ENCODE results near the gene CERS1.

CERS1 gene

GRCh38 chr19:18898607-18899408, 2.9 kb upstream of the CERS1 start:
- H3K4me1 ChIP-seq (ENCODE audit: control insufficient read depth in 5 of 5, insufficient read depth in 5 of 5, low read length in 5 of 5): peaks cover 0 to 17% (median 12%) of the 10 kb centered on the region in 5 donors
- H3K9me3 ChIP-seq (ENCODE audit: control insufficient read depth in 5 of 5, low read length in 5 of 5): peaks cover 0 to 2% (median 0%) of the 10 kb centered on the region in 5 donors
- peaks cover 9 to 26% (median 20%) of the 10 kb centered on the region in 5 donors for H3K27me3 ChIP-seq (ENCODE audit: control insufficient read depth in 5 of 5, insufficient read depth in 4 of 5, low read length in 5 of 5)
- H3K27ac ChIP-seq (ENCODE audit: low read depth, low read length): no peak overlapping the region
- H3K36me3 ChIP-seq (ENCODE audit: control insufficient read depth in 5 of 5, insufficient read depth in 5 of 5, low read length in 5 of 5): peaks cover 0 to 42% (median 38%) of the 10 kb centered on the region in 5 donors
- no peak overlapping the region for H3K9ac ChIP-seq (ENCODE audit: low read length in 5 of 5)
- H3K4me3 ChIP-seq (ENCODE audit: low read depth in 1 of 5, low read length in 5 of 5): no peak overlapping the region

DNA sequence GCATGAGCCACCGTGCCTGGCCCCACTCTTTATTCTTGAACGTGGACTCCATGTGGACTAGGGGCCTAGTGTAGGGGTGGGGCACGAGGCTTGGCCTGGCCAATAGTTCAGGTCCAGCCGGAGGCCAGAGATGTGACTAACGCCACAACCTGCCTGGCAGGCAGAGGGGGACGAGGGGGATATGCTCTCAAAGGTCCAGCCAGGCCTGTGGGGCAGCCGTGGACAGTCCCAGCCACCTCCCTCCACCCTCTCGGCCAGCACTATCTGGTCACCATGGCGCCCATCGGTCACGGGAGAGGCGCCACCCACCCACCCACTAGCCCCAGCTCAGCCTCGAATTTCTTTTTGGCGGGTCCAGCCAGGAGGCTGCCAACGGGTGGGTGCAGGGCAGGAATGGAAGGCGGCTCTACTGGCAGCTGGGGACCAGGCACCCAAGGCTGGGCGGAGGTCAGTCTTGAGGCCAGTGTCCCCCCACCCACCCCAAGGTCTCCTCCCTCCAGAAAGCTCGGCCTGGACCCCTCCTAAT, 2.2 kb upstream of the CERS1 start:
- Histone ChIP-seq H3K36me3 (ENCODE audit: control insufficient read depth in 5 of 5, insufficient read depth in 5 of 5, low read length in 5 of 5) (peaks cover 0 to 36% (median 34%) of the 10 kb centered on the region in 5 donors), H3K27me3 (ENCODE audit: control insufficient read depth in 5 of 5, insufficient read depth in 4 of 5, low read length in 5 of 5) (peaks cover 9 to 26% (median 20%) of the 10 kb centered on the region in 5 donors), H3K4me1 (ENCODE audit: control insufficient read depth in 5 of 5, insufficient read depth in 5 of 5, low read length in 5 of 5) (peaks cover 0 to 17% (median 12%) of the 10 kb centered on the region in 5 donors), H3K9ac (ENCODE audit: low read length in 5 of 5) (no peak overlapping the region), H3K4me3 (ENCODE audit: low read depth in 1 of 5, low read length in 5 of 5) (no peak overlapping the region), H3K27ac (ENCODE audit: low read depth, low read length) (no peak overlapping the region), H3K9me3 (ENCODE audit: control insufficient read depth in 5 of 5, low read length in 5 of 5) (peaks cover 0 to 2% (median 0%) of the 10 kb centered on the region in 5 donors)

DNA sequence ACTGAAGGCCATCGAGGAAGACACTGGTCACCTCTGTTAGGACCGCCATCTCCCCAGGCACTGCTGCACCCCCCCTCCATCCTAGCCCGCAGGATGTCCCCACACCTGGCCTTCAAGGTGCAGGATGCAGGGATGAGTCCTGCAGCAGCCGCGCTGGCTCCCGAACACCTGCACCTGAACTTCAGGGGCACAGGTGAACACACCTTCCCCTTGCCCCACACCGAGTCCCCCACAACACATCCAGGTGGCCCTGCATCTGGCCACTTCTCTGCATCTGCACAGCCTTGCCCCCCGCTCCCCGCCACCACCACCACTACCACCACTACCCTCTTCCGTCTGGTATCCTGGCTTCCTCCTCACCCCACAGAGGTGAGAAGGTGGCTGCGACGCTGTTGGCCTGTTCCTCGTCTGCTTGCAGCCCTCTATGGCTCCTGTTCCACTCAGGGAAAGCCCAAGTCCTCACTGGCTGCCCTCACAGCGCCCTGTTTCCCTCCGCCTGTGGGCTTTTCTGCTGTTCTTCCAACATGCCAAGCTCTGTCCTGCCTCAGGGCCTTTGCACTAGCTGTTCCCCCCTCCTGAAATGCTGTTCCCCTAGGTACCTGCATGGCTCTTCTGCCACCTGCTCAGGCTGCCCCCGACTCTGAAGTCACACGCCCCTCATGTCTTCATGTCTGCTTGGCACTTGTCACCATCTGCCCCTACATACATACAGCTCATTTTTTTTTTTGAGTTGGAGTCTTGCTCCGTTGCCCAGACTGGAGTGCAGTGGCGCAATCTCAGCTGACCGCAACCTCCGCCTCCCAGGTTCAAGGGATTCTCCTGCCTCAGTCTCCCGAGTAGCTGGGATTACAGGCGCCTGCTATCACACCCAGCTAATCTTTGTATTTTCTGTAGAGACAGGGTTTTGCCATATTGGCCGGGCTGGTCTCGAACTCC, 1.4 kb upstream of the CERS1 start:
- no peak overlapping the region for H3K27ac ChIP-seq (ENCODE audit: low read depth, low read length)
- H3K27me3 ChIP-seq (ENCODE audit: control insufficient read depth in 5 of 5, insufficient read depth in 4 of 5, low read length in 5 of 5): peaks cover 9 to 26% (median 20%) of the 10 kb centered on the region in 5 donors
- H3K9ac ChIP-seq (ENCODE audit: low read length in 5 of 5): no peak overlapping the region
- peaks cover 0 to 2% (median 0%) of the 10 kb centered on the region in 5 donors for H3K9me3 ChIP-seq (ENCODE audit: control insufficient read depth in 5 of 5, low read length in 5 of 5)
- no peak overlapping the region for H3K4me3 ChIP-seq (ENCODE audit: low read depth in 1 of 5, low read length in 5 of 5)
- H3K36me3 ChIP-seq (ENCODE audit: control insufficient read depth in 5 of 5, insufficient read depth in 5 of 5, low read length in 5 of 5): peaks cover 0 to 31% (median 29%) of the 10 kb centered on the region in 5 donors
- H3K4me1 ChIP-seq (ENCODE audit: control insufficient read depth in 5 of 5, insufficient read depth in 5 of 5, low read length in 5 of 5): peaks cover 0 to 17% (median 12%) of the 10 kb centered on the region in 5 donors

GRCh38 chr19:18896421-18896841, 473 bp upstream of the CERS1 start:
- Histone ChIP-seq H3K4me1 (ENCODE audit: control insufficient read depth in 5 of 5, insufficient read depth in 5 of 5, low read length in 5 of 5) (peaks cover 0 to 17% (median 12%) of the 10 kb centered on the region in 5 donors), H3K9me3 (ENCODE audit: control insufficient read depth in 5 of 5, low read length in 5 of 5) (peaks cover 0 to 2% (median 0%) of the 10 kb centered on the region in 5 donors), H3K36me3 (ENCODE audit: control insufficient read depth in 5 of 5, insufficient read depth in 5 of 5, low read length in 5 of 5) (peaks cover 0 to 29% (median 28%) of the 10 kb centered on the region in 5 donors), H3K9ac (ENCODE audit: low read length in 5 of 5) (no peak overlapping the region), H3K27me3 (ENCODE audit: control insufficient read depth in 5 of 5, insufficient read depth in 4 of 5, low read length in 5 of 5) (peaks cover 9 to 26% (median 20%) of the 10 kb centered on the region in 5 donors), H3K4me3 (ENCODE audit: low read depth in 1 of 5, low read length in 5 of 5) (no peak overlapping the region), H3K27ac (ENCODE audit: low read depth, low read length) (no peak overlapping the region)

GRCh38 chr19:18895038-18895823, 727 bp downstream of the CERS1 start:
- H3K36me3 ChIP-seq (ENCODE audit: control insufficient read depth in 5 of 5, insufficient read depth in 5 of 5, low read length in 5 of 5): peaks cover 0 to 17% (median 16%) of the 10 kb centered on the region in 5 donors
- peak overlapping the region in 4 of 5 donors; percentile 26 to 65 (median 41) for H3K4me3 ChIP-seq (ENCODE audit: low read depth in 1 of 5, low read length in 5 of 5)
- peaks cover 0 to 17% (median 12%) of the 10 kb centered on the region in 5 donors for H3K4me1 ChIP-seq (ENCODE audit: control insufficient read depth in 5 of 5, insufficient read depth in 5 of 5, low read length in 5 of 5)
- H3K27ac ChIP-seq (ENCODE audit: low read depth, low read length): no peak overlapping the region
- peaks cover 9 to 26% (median 20%) of the 10 kb centered on the region in 5 donors for H3K27me3 ChIP-seq (ENCODE audit: control insufficient read depth in 5 of 5, insufficient read depth in 4 of 5, low read length in 5 of 5)
- no peak overlapping the region for H3K9ac ChIP-seq (ENCODE audit: low read length in 5 of 5)
- peaks cover 0 to 2% (median 0%) of the 10 kb centered on the region in 5 donors for H3K9me3 ChIP-seq (ENCODE audit: control insufficient read depth in 5 of 5, low read length in 5 of 5)

DNA sequence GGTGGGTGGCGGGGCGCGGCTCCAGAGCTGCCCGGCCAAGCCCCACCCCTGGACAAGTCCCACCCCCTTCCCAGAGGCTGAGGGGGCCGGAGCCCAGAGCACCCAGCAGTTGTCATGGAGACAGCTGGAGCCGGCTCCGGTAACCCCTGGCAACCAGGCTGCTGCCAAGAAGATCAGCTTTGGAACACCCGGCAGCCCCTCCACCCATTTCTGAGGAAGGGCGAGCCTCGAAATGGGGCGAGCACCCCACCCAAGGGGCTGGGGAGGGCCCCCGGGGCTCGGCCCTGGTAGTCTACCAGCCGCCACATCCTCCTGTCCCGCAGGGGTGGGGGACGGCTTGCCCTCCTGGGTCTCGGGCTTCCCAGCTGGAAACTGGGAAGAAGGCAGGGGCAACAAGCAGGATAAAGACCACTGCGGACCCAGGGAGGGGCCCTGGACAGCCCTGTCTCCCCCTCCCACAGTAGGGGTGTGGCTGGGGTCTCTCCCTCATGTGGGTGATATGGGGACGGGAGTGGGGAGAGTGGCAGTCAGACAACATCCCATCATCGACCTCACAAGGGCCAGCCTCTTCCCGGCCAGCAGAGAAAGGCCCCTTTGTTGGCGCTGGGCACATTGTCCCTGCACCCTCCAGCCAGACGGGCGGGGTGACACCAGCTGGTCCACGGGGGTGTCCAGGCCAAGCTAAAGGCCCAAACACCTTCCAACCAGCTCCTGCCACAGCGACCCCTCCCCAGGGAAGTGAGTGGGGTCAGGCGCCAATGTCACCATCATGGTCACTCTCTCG, 1.5 kb downstream of the CERS1 start:
- no peak overlapping the region for H3K27ac ChIP-seq (ENCODE audit: low read depth, low read length)
- no peak overlapping the region for H3K9ac ChIP-seq (ENCODE audit: low read length in 5 of 5)

GRCh38 chr19:18893587-18894253, 2.2 kb downstream of the CERS1 start:
- H3K9me3 ChIP-seq (ENCODE audit: control insufficient read depth in 5 of 5, low read length in 5 of 5): peaks cover 0 to 2% (median 0%) of the 10 kb centered on the region in 5 donors
- H3K27ac ChIP-seq (ENCODE audit: low read depth, low read length): no peak overlapping the region
- H3K4me3 ChIP-seq (ENCODE audit: low read depth in 1 of 5, low read length in 5 of 5): no peak overlapping the region
- H3K36me3 ChIP-seq (ENCODE audit: control insufficient read depth in 5 of 5, insufficient read depth in 5 of 5, low read length in 5 of 5): peaks cover 0 to 2% (median 1%) of the 10 kb centered on the region in 5 donors
- H3K4me1 ChIP-seq (ENCODE audit: control insufficient read depth in 5 of 5, insufficient read depth in 5 of 5, low read length in 5 of 5): peaks cover 0 to 17% (median 12%) of the 10 kb centered on the region in 5 donors
- peaks cover 9 to 26% (median 20%) of the 10 kb centered on the region in 5 donors for H3K27me3 ChIP-seq (ENCODE audit: control insufficient read depth in 5 of 5, insufficient read depth in 4 of 5, low read length in 5 of 5)
- H3K9ac ChIP-seq (ENCODE audit: low read length in 5 of 5): no peak overlapping the region

More for the DNA sequence above, 1.5 kb downstream of the CERS1 start:
- peaks cover 0 to 17% (median 12%) of the 10 kb centered on the region in 5 donors for H3K4me1 ChIP-seq (ENCODE audit: control insufficient read depth in 5 of 5, insufficient read depth in 5 of 5, low read length in 5 of 5)
- peaks cover 9 to 26% (median 20%) of the 10 kb centered on the region in 5 donors for H3K27me3 ChIP-seq (ENCODE audit: control insufficient read depth in 5 of 5, insufficient read depth in 4 of 5, low read length in 5 of 5)
- peaks cover 0 to 2% (median 0%) of the 10 kb centered on the region in 5 donors for H3K9me3 ChIP-seq (ENCODE audit: control insufficient read depth in 5 of 5, low read length in 5 of 5)
- H3K4me3 ChIP-seq (ENCODE audit: low read depth in 1 of 5, low read length in 5 of 5): peak overlapping the region in 4 of 5 donors; percentile 26 to 65 (median 41)
- peaks cover 0 to 9% (median 8%) of the 10 kb centered on the region in 5 donors for H3K36me3 ChIP-seq (ENCODE audit: control insufficient read depth in 5 of 5, insufficient read depth in 5 of 5, low read length in 5 of 5)

GRCh38 chr19:18889949-18890745, 5.8 kb downstream of the CERS1 start:
- Histone ChIP-seq H3K27me3 (ENCODE audit: control insufficient read depth in 5 of 5, insufficient read depth in 4 of 5, low read length in 5 of 5) (peaks cover 9 to 16% (median 10%) of the 10 kb centered on the region in 5 donors), H3K9ac (ENCODE audit: low read length in 5 of 5) (no peak overlapping the region), H3K27ac (ENCODE audit: low read depth, low read length) (no peak overlapping the region), H3K9me3 (ENCODE audit: control insufficient read depth in 5 of 5, low read length in 5 of 5) (peaks cover 0 to 4% (median 0%) of the 10 kb centered on the region in 5 donors), H3K4me1 (ENCODE audit: control insufficient read depth in 5 of 5, insufficient read depth in 5 of 5, low read length in 5 of 5) (peaks cover 0 to 9% (median 7%) of the 10 kb centered on the region in 5 donors), H3K4me3 (ENCODE audit: low read depth in 1 of 5, low read length in 5 of 5) (no peak overlapping the region), H3K36me3 (ENCODE audit: control insufficient read depth in 5 of 5, insufficient read depth in 5 of 5, low read length in 5 of 5) (no peaks in the 10 kb centered on the region)

All from subcutaneous abdominal adipose tissue (tissue), 5 donors.